ENCODE results near the gene BCKDHB. TPM values are rescaled to one million over a fixed set of nuclear protein-coding genes. Genes with fewer than 3 reads are reported as not detected.
A peak's percentile ranks its signal among the peaks of the same experiment; 100 is the strongest.

BCKDHB gene
- total RNA-seq, 4 donors from 2014 or later, result 1.6 to 6.9 (median 4.8) TPM

GRCh38 chr6:80185492-80185891, 79.0 kb downstream of the BCKDHB start:
- Histone ChIP-seq H3K36me3 (no peaks in the 10 kb centered on the region), H3K4me3 (no peak overlapping the region), H3K27me3 (no peaks in the 10 kb centered on the region), H3K27ac (no peak overlapping the region), H3K9me3 (no peaks in the 10 kb centered on the region), H3K4me1 (no peaks in the 10 kb centered on the region)
- TF ChIP-seq CTCF (IDR thresholded peaks at IDR 0.05 in 4 of 5, conservative IDR thresholded peaks at IDR 0.05 in 1 of 5), result no peak
- TF ChIP-seq POLR2A (IDR thresholded peaks at IDR 0.05), result no peak
- intact Hi-C loops (cut with DNase I; ENCODE audit: low total_unique reads) (no loop called here), in situ Hi-C loops (cut with MboI; ENCODE audit: low sequenced_read_pairs in 4 of 4) (no loop called here)
- ATAC-seq (no peak), DNase-seq (no peak)

GRCh38 chr6:80186082-80186481, 79.6 kb downstream of the BCKDHB start:
- Histone ChIP-seq H3K36me3 (no peaks in the 10 kb centered on the region), H3K27ac (no peak overlapping the region), H3K9me3 (no peaks in the 10 kb centered on the region), H3K27me3 (no peaks in the 10 kb centered on the region), H3K4me1 (no peaks in the 10 kb centered on the region), H3K4me3 (no peak overlapping the region)
- ATAC-seq (no peak), DNase-seq (no peak)
- intact Hi-C loops (cut with DNase I; ENCODE audit: low total_unique reads), result no loop called here
- in situ Hi-C loops (cut with MboI; ENCODE audit: low sequenced_read_pairs in 4 of 4), result no loop called here
- TF ChIP-seq CTCF (IDR thresholded peaks at IDR 0.05 in 4 of 5, conservative IDR thresholded peaks at IDR 0.05 in 1 of 5) (no peak), POLR2A (IDR thresholded peaks at IDR 0.05) (no peak)

GRCh38 chr6:80196906-80197305, 90.4 kb downstream of the BCKDHB start:
- peak overlapping the region in 1 of 4 donors; percentile 12 for H3K27ac ChIP-seq
- peak; percentile 56 to 80 for ATAC-seq
- in situ Hi-C loops (cut with MboI; ENCODE audit: low sequenced_read_pairs in 4 of 4) (no loop called here), intact Hi-C loops (cut with DNase I; ENCODE audit: low total_unique reads) (no loop called here)
- no peak overlapping the region for H3K4me3 ChIP-seq
- no peaks in the 10 kb centered on the region for H3K9me3 ChIP-seq
- H3K36me3 ChIP-seq, result no peaks in the 10 kb centered on the region
- DNase-seq, result no peak
- no peaks in the 10 kb centered on the region for H3K27me3 ChIP-seq
- no peak for TF ChIP-seq POLR2A (IDR thresholded peaks at IDR 0.05)
- no peak for TF ChIP-seq CTCF (IDR thresholded peaks at IDR 0.05 in 4 of 5, conservative IDR thresholded peaks at IDR 0.05 in 1 of 5)
- H3K4me1 ChIP-seq, result peaks cover 11 to 12% of the 10 kb centered on the region in 2 donors

GRCh38 chr6:80197474-80197873, 91.0 kb downstream of the BCKDHB start:
- intact Hi-C loops (cut with DNase I; ENCODE audit: low total_unique reads), result no loop called here
- no peak overlapping the region for H3K4me3 ChIP-seq
- H3K27me3 ChIP-seq, result no peaks in the 10 kb centered on the region

More at GRCh38 chr6:80197474-80197873, 91.0 kb downstream of the BCKDHB start:
- TF ChIP-seq POLR2A (IDR thresholded peaks at IDR 0.05), result no peak
- no peak for TF ChIP-seq CTCF (IDR thresholded peaks at IDR 0.05 in 4 of 5, conservative IDR thresholded peaks at IDR 0.05 in 1 of 5)
- no peak for DNase-seq
- Histone ChIP-seq H3K9me3 (no peaks in the 10 kb centered on the region), H3K27ac (peak overlapping the region in 1 of 4 donors; percentile 12), H3K36me3 (no peaks in the 10 kb centered on the region), H3K4me1 (peaks cover 11 to 12% of the 10 kb centered on the region in 2 donors)
- in situ Hi-C loops (cut with MboI; ENCODE audit: low sequenced_read_pairs in 4 of 4), result no loop called here
- peak; percentile 73 to 75 for ATAC-seq

Measured in gastrocnemius medialis (tissue), 4 donors.